Endothelial cell of umbilical vein (primary cell): ENCODE results near the gene PRKD1. TPM values are rescaled to one million over a fixed set of nuclear protein-coding genes. Genes with fewer than 3 reads are reported as not detected.

Source experiments
- BruUV-seq: library from RNA; stranded (reverse); fragments of 400-500 nt; replicated peaks from 2 replicates; lab custom pipeline; 2021; lab: Mats Ljungman, UMichigan
- CTCF ChIA-PET: fragments of 300-600, 350-600 bp; sonication (Branson Sonifier 250); formaldehyde crosslinking; loops from one replicate; lab custom pipeline; 2021; ENCODE audit warnings: antibody characterized with exemption, inconsistent platforms; lab: Charles Lee
- POLR2A ChIA-PET: fragments of 300-600, 350-600 bp; sonication (Branson Sonifier 250); formaldehyde crosslinking; loops from one replicate; lab custom pipeline; 2021; ENCODE audit warnings: antibody characterized with exemption, inconsistent platforms; lab: Charles Lee
- DNase-seq: peaks from one replicate; pipeline ENCODE4 v3.0.0-alpha.2; 2011; ENCODE audit warnings: low read depth, low spot score
- FAIRE-seq: peaks from 2 replicates; lab custom pipeline; 2011; peaks lifted over from hg19 to GRCh38; lab: Jason Lieb, UNC
- H2AFZ ChIP-seq: 2 replicates; pipeline ENCODE4 v1.6.0; 2012; ENCODE audit warnings: low read depth, low read length, control low read depth, inconsistent platforms
- H3K27ac ChIP-seq: 2 replicates; pipeline ENCODE4 v1.5.1; 2011; ENCODE audit warnings: low read depth, mild to moderate bottlenecking, control low read depth, low read length, moderate library complexity; ENCODE audit not compliant: insufficient read depth
- H3K27me3 ChIP-seq, 2 experiments: 2 replicates each; pipeline versions ENCODE4 v1.6.0 to v1.6.1; 2011; ENCODE audit warnings: low read length in 2 of 2, mixed read lengths in 1 of 2; ENCODE audit not compliant: control insufficient read depth in 2 of 2, insufficient read depth in 2 of 2
- H3K36me3 ChIP-seq, 2 experiments: 2 replicates in 1 of 2; 3 replicates in 1 of 2; pipeline ENCODE4 v1.5.1; 2011; ENCODE audit warnings: low read length in 2 of 2, mild to moderate bottlenecking in 1 of 2, moderate library complexity in 1 of 2; ENCODE audit not compliant: control insufficient read depth in 2 of 2, insufficient read depth in 2 of 2; ENCODE audit errors: extremely low read depth in 1 of 2
- H3K4me1 ChIP-seq: 3 replicates; pipeline ENCODE4 v1.5.1; 2011; ENCODE audit warnings: mild to moderate bottlenecking, low read length; ENCODE audit not compliant: control insufficient read depth, insufficient read depth; ENCODE audit errors: extremely low read depth
- H3K4me2 ChIP-seq: 2 replicates; pipeline ENCODE4 v1.6.1; 2011; ENCODE audit warnings: low read length, control low read depth, mixed read lengths; ENCODE audit not compliant: insufficient read depth
- H3K4me3 ChIP-seq, 3 experiments: fragments of 200-600 bp in 1 of 3; sonication (generic), shearing (Covaris generic) in 1 of 3; replicated peaks in 1 of 3; 2 replicates each; pipeline ENCODE4 v1.5.1; 2011 to 2016; ENCODE audit warnings: control low read depth in 3 of 3, low read length in 3 of 3, mild to moderate bottlenecking in 2 of 3, inconsistent platforms in 1 of 3, low read depth in 1 of 3, moderate library complexity in 1 of 3; ENCODE audit not compliant: insufficient read depth in 1 of 3
- H3K79me2 ChIP-seq: 2 replicates; pipeline ENCODE4 v1.6.0; 2012; ENCODE audit warnings: low read length, inconsistent platforms; ENCODE audit not compliant: control insufficient read depth, insufficient read depth
- H3K9ac ChIP-seq: replicated peaks from 2 replicates; pipeline ENCODE3; 2011; ENCODE audit warnings: low read length, control low read depth; ENCODE audit not compliant: insufficient read depth; ENCODE audit errors: extremely low read depth
- H3K9me1 ChIP-seq: replicated peaks from 3 replicates; pipeline ENCODE4 v1.6.0; 2011; ENCODE audit warnings: mild to moderate bottlenecking, low read length; ENCODE audit not compliant: control insufficient read depth, insufficient read depth; ENCODE audit errors: extremely low read depth
- H3K9me3 ChIP-seq: replicated peaks from 2 replicates; pipeline ENCODE4 v1.5.1; 2012; ENCODE audit warnings: low read length, inconsistent platforms; ENCODE audit not compliant: control insufficient read depth, insufficient read depth
- H4K20me1 ChIP-seq: replicated peaks from 2 replicates; pipeline ENCODE3; 2011; ENCODE audit warnings: mild to moderate bottlenecking, low read length; ENCODE audit not compliant: control insufficient read depth, insufficient read depth; ENCODE audit errors: extremely low read depth
- POLR2A ChIP-seq: IDR thresholded peaks from 2 replicates; pipeline ENCODE4 v1.6.1; 2012; ENCODE audit warnings: low read depth, mild to moderate bottlenecking, control low read depth, low read length
- dilution Hi-C: fragments of 300-500 bp; cut with MboI; formaldehyde crosslinking; loops from one replicate; pipeline ENCODE4 v1.15.0; 2019; ENCODE audit warnings: low sequenced_read_pairs; ENCODE audit not compliant: extremely low pct_ligation_motif_present
- intact Hi-C: fragments of 100-400 bp; cut with micrococcal nuclease; formaldehyde crosslinking; loops from one replicate; pipeline ENCODE4 v1.10.0; 2022
- polyA plus RNA-seq, 4 experiments: library from polyadenylated mRNA; depleted of rRNA in 3 of 4; stranded (reverse) in 3 of 4; unstranded in 1 of 4; fragments of >200 nt; gene quantifications; 2 replicates each; pipeline versions ENCODE4 v1.2.1 to v1.2.3, GENCODE V29; 2011 to 2012; ENCODE audit warnings: missing spikeins in 1 of 4
- total RNA-seq: library from RNA; stranded (reverse); gene quantifications from 2 replicates; pipeline ENCODE4 v1.2.3, GENCODE V29; 2021
- TF ChIP-seq, protein P1 (sequence below): IDR thresholded peaks from 2 replicates; pipeline ENCODE4 v1.6.1; 2011; ENCODE audit not compliant: insufficient read depth, insufficient read length
- TF ChIP-seq, protein P2 (sequence below), 2 donors: IDR thresholded peaks; 1 replicate in 1 of 2; 2 replicates in 1 of 2; pipeline ENCODE4 v1.5.1; 2011; ENCODE audit warnings: low read length in 2 of 2, mild to moderate bottlenecking in 2 of 2, moderate library complexity in 2 of 2, control low read depth in 1 of 2, inconsistent platforms in 1 of 2, low read depth in 1 of 2; ENCODE audit not compliant: insufficient read depth in 1 of 2; ENCODE audit errors: extremely low read depth in 1 of 2

Gene PRKD1
- total and polyA plus RNA-seq, 2 donors (not counting 3 experiments of a cell fraction or from before 2014, with no cell fraction given): 3.9 to 10.9 TPM

- Histone ChIP-seq H3K79me2 (no peaks in the 10 kb centered on the region), H3K4me3 (no peak overlapping the region), H3K9me1 (no peaks in the 10 kb centered on the region), H3K9me3 (no peaks in the 10 kb centered on the region), H2AFZ (no peak overlapping the region), H3K36me3 (no peaks in the 10 kb centered on the region), H3K4me1 (no peaks in the 10 kb centered on the region), H4K20me1 (no peaks in the 10 kb centered on the region), H3K27me3 (no peaks in the 10 kb centered on the region), H3K27ac (no peak overlapping the region), H3K9ac (no peak overlapping the region), H3K4me2 (no peak overlapping the region)
- FAIRE-seq (no peak), DNase-seq (no peak)
- intact Hi-C loops (no loop called here), dilution Hi-C loops (no loop called here)
- CTCF ChIA-PET: interaction anchor here (1.2 to 2.5 kb wide), 2 partner anchors 660 to 716 kb away, joined by 3 to 10 read pairs; no protein-coding TSS in a partner anchor
- POLR2A ChIA-PET: no interaction called here
- BruUV-seq: no TSS peak
- TF ChIP-seq, protein P1, sequence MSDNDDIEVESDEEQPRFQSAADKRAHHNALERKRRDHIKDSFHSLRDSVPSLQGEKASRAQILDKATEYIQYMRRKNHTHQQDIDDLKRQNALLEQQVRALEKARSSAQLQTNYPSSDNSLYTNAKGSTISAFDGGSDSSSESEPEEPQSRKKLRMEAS: no peak
Observed at GRCh38 chr14:29554335-29554734, 373.3 kb downstream of the PRKD1 start.

GRCh38 chr14:29553427-29553826 lies 374.2 kb downstream of the PRKD1 start:
- Histone ChIP-seq H2AFZ (no peak overlapping the region), H3K79me2 (no peaks in the 10 kb centered on the region), H3K4me2 (no peak overlapping the region), H3K4me1 (no peaks in the 10 kb centered on the region), H3K4me3 (no peak overlapping the region), H3K27ac (no peak overlapping the region), H3K27me3 (no peaks in the 10 kb centered on the region), H3K9me3 (no peaks in the 10 kb centered on the region), H3K9ac (no peak overlapping the region), H3K36me3 (no peaks in the 10 kb centered on the region), H4K20me1 (no peaks in the 10 kb centered on the region), H3K9me1 (no peaks in the 10 kb centered on the region)
- dilution Hi-C loops (no loop called here), intact Hi-C loops (no loop called here)
- DNase-seq: no peak
- CTCF ChIA-PET: interaction anchor here (1.2 to 2.5 kb wide), 2 partner anchors 661 to 717 kb away, joined by 3 to 10 read pairs; no protein-coding TSS in a partner anchor
- no TSS peak for BruUV-seq
- FAIRE-seq: no peak
- POLR2A ChIA-PET: no interaction called here
- TF ChIP-seq POLR2A: no peak
- TF ChIP-seq, protein P2, sequence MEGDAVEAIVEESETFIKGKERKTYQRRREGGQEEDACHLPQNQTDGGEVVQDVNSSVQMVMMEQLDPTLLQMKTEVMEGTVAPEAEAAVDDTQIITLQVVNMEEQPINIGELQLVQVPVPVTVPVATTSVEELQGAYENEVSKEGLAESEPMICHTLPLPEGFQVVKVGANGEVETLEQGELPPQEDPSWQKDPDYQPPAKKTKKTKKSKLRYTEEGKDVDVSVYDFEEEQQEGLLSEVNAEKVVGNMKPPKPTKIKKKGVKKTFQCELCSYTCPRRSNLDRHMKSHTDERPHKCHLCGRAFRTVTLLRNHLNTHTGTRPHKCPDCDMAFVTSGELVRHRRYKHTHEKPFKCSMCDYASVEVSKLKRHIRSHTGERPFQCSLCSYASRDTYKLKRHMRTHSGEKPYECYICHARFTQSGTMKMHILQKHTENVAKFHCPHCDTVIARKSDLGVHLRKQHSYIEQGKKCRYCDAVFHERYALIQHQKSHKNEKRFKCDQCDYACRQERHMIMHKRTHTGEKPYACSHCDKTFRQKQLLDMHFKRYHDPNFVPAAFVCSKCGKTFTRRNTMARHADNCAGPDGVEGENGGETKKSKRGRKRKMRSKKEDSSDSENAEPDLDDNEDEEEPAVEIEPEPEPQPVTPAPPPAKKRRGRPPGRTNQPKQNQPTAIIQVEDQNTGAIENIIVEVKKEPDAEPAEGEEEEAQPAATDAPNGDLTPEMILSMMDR (IDR thresholded peaks at IDR 0.05; ENCODE audit: extremely low read depth in 1 of 2, insufficient read depth in 1 of 2, low read depth in 1 of 2, low read length in 2 of 2): no peak
- TF ChIP-seq, protein P1: no peak
